ENCODE data around the gene ACVRL1.

The ACVRL1 gene

GRCh38 chr12:51914034-51914923, 7.0 kb downstream of the ACVRL1 start:
- Histone ChIP-seq H3K4me2 (no peak overlapping the region), H3K27me3 (no peaks in the 10 kb centered on the region), H3K9ac (no peak overlapping the region), H4K20me1 (no peaks in the 10 kb centered on the region), H3K4me3 (no peak overlapping the region), H3K27ac (no peak overlapping the region), H3K9me3 (no peaks in the 10 kb centered on the region), H3K4me1 (peaks cover 32% of the 10 kb centered on the region), H3K36me3 (no peaks in the 10 kb centered on the region)
- no peak for TF ChIP-seq Cebpa-rat (IDR thresholded peaks at IDR 0.05)

GRCh38 chr12:51915003-51915625, 7.8 kb downstream of the ACVRL1 start:
- Histone ChIP-seq H3K9ac (no peak overlapping the region), H4K20me1 (no peaks in the 10 kb centered on the region), H3K36me3 (no peaks in the 10 kb centered on the region), H3K4me2 (no peak overlapping the region), H3K27me3 (no peaks in the 10 kb centered on the region), H3K9me3 (no peaks in the 10 kb centered on the region), H3K4me3 (no peak overlapping the region), H3K27ac (no peak overlapping the region), H3K4me1 (peaks cover 27% of the 10 kb centered on the region)
- no peak for TF ChIP-seq Cebpa-rat (IDR thresholded peaks at IDR 0.05)

GRCh38 chr12:51915951-51916350, 8.6 kb downstream of the ACVRL1 start:
- Histone ChIP-seq H3K36me3 (no peaks in the 10 kb centered on the region), H3K9ac (no peak overlapping the region), H3K9me3 (no peaks in the 10 kb centered on the region), H3K4me3 (no peak overlapping the region), H4K20me1 (no peaks in the 10 kb centered on the region), H3K4me2 (no peak overlapping the region), H3K27me3 (no peaks in the 10 kb centered on the region), H3K27ac (no peak overlapping the region), H3K4me1 (peaks cover 19% of the 10 kb centered on the region)
- TF ChIP-seq Cebpa-rat (IDR thresholded peaks at IDR 0.05): no peak

GRCh38 chr12:51917041-51917590, 9.8 kb downstream of the ACVRL1 start:
- Histone ChIP-seq H3K4me1 (peaks cover 8% of the 10 kb centered on the region), H3K36me3 (no peaks in the 10 kb centered on the region), H3K27ac (no peak overlapping the region), H3K27me3 (no peaks in the 10 kb centered on the region), H3K9ac (no peak overlapping the region), H3K4me3 (no peak overlapping the region), H4K20me1 (no peaks in the 10 kb centered on the region), H3K9me3 (no peaks in the 10 kb centered on the region), H3K4me2 (no peak overlapping the region)
- no peak for TF ChIP-seq Cebpa-rat (IDR thresholded peaks at IDR 0.05)

GRCh38 chr12:51917746-51918453, 10.6 kb downstream of the ACVRL1 start:
- H4K20me1 ChIP-seq: no peaks in the 10 kb centered on the region
- H3K4me1 ChIP-seq: peaks cover 8% of the 10 kb centered on the region
- H3K9ac ChIP-seq: no peak overlapping the region
- H3K9me3 ChIP-seq: no peaks in the 10 kb centered on the region
- no peak overlapping the region for H3K4me3 ChIP-seq
- H3K36me3 ChIP-seq: no peaks in the 10 kb centered on the region
- no peak for TF ChIP-seq Cebpa-rat (IDR thresholded peaks at IDR 0.05)
- no peak overlapping the region for H3K4me2 ChIP-seq
- H3K27ac ChIP-seq: no peak overlapping the region
- H3K27me3 ChIP-seq: no peaks in the 10 kb centered on the region

- Histone ChIP-seq H3K27ac (no peak overlapping the region), H3K36me3 (no peaks in the 10 kb centered on the region), H3K9me3 (no peaks in the 10 kb centered on the region), H3K9ac (no peak overlapping the region), H3K4me2 (no peak overlapping the region), H3K4me1 (peaks cover 30% of the 10 kb centered on the region), H4K20me1 (no peaks in the 10 kb centered on the region), H3K27me3 (no peaks in the 10 kb centered on the region), H3K4me3 (no peak overlapping the region)
- no peak for TF ChIP-seq Cebpa-rat (IDR thresholded peaks at IDR 0.05)
These were observed 12.7 kb downstream of the ACVRL1 start for GRCh38 chr12:51920046-51920445.

GRCh38 chr12:51921017-51921725, 13.9 kb downstream of the ACVRL1 start:
- Histone ChIP-seq H4K20me1 (no peaks in the 10 kb centered on the region), H3K9ac (no peak overlapping the region), H3K36me3 (no peaks in the 10 kb centered on the region), H3K27ac (no peak overlapping the region), H3K4me2 (no peak overlapping the region), H3K4me1 (peaks cover 41% of the 10 kb centered on the region), H3K4me3 (no peak overlapping the region), H3K9me3 (no peaks in the 10 kb centered on the region), H3K27me3 (no peaks in the 10 kb centered on the region)
- TF ChIP-seq Cebpa-rat (IDR thresholded peaks at IDR 0.05): no peak

- Histone ChIP-seq H3K9ac (no peak overlapping the region), H3K4me2 (peak overlapping the region; percentile 66; the same call in 1 of the 2 replicates), H3K4me1 (peaks cover 43% of the 10 kb centered on the region), H4K20me1 (no peaks in the 10 kb centered on the region), H3K27me3 (no peaks in the 10 kb centered on the region), H3K36me3 (no peaks in the 10 kb centered on the region), H3K9me3 (no peaks in the 10 kb centered on the region), H3K27ac (peak overlapping the region; percentile 65; the same call in 1 of the 2 replicates), H3K4me3 (no peak overlapping the region)
- TF ChIP-seq Cebpa-rat (IDR thresholded peaks at IDR 0.05): no peak
These were observed 14.8 kb downstream of the ACVRL1 start for GRCh38 chr12:51922146-51922545.
